ENCODE measurements around the gene REXO4. TPM values are rescaled to one million over a fixed set of nuclear protein-coding genes. Genes with fewer than 3 reads are reported as not detected.

REXO4 gene
- total RNA-seq, 1 donor from 2014 or later, result 24.4 TPM

DNA sequence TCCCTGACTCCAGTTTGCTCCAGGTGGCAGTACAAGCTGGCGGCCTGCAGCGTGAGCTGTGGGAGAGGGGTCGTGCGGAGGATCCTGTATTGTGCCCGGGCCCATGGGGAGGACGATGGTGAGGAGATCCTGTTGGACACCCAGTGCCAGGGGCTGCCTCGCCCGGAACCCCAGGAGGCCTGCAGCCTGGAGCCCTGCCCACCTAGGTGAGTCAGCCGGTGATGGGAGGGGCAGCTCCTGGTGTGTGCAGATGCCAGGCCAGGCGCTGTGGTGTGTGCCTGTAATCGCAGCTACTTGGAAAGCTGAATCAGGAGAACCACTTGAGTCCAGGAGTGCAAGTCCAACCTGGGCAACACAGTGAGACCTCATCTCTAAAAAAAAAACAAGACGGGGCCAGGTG lies 31.9 kb upstream of the REXO4 start:
- no peak for DNase-seq (ENCODE audit: low read depth)

GRCh38 chr9:133448487-133448972 lies 30.7 kb upstream of the REXO4 start:
- TF ChIP-seq CTCF (conservative IDR thresholded peaks at IDR 0.05; ENCODE audit: low read depth, low read length), result no peak
- DNase-seq (ENCODE audit: low read depth), result no peak
- H3K4me3 ChIP-seq (ENCODE audit: low read depth, low read length), result no peak overlapping the region

More for the DNA sequence above, 31.9 kb upstream of the REXO4 start:
- TF ChIP-seq CTCF (conservative IDR thresholded peaks at IDR 0.05; ENCODE audit: low read depth, low read length), result no peak
- no peak overlapping the region for H3K4me3 ChIP-seq (ENCODE audit: low read depth, low read length)

- DNase-seq (ENCODE audit: low read depth), result no peak
- no peak for TF ChIP-seq CTCF (conservative IDR thresholded peaks at IDR 0.05; ENCODE audit: low read depth, low read length)
- no peak overlapping the region for H3K4me3 ChIP-seq (ENCODE audit: low read depth, low read length)
Measured at GRCh38 chr9:133445293-133445969, 27.6 kb upstream of the REXO4 start.

DNA sequence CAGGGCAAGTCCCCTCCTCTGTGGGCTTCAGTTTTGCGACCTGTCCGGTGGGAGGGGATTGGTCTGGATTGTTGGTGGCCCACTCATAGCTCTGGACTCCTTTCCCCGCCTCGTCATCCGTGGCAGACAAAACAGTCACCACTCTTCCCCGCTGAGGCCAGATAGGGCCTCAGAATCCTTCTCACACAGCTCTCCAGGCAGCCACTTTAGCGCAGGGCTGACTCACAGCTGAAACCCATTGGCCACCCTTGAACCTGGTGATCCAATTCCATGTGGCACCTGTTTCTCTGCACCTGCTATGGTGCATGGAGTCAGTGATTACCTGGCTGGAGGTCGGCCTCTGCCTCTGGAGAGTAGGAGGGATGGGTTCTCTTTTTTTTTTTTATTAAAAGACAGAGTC lies 26.2 kb upstream of the REXO4 start:
- TF ChIP-seq CTCF (conservative IDR thresholded peaks at IDR 0.05; ENCODE audit: low read depth, low read length), result no peak
- no peak overlapping the region for H3K4me3 ChIP-seq (ENCODE audit: low read depth, low read length)
- no peak for DNase-seq (ENCODE audit: low read depth)

- H3K4me3 ChIP-seq (ENCODE audit: low read depth, low read length), result no peak overlapping the region
- no peak for TF ChIP-seq CTCF (conservative IDR thresholded peaks at IDR 0.05; ENCODE audit: low read depth, low read length)
- DNase-seq (ENCODE audit: low read depth), result no peak
Measured at GRCh38 chr9:133443248-133443647, 25.4 kb upstream of the REXO4 start.

DNA sequence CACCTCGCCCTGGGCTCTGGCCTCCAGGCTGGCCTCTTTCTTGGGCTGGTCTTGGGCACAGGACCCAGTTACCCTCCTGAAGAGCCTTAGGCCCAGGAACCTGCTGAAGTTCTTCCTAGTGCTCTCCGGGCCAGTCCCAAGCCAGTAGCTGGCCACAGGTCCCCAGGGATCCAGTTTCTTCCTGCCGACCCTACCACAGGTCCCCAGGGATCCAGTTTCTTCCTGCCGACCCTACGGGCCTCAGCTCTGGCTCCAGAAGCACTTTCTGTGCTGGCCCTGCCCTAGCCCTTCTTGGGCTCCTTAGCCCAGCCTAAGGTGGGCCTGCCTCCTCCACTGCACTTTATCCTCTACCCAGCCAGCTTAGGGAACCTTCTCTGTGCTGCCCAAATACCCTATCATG lies 23.8 kb upstream of the REXO4 start:
- no peak overlapping the region for H3K4me3 ChIP-seq (ENCODE audit: low read depth, low read length)
- no peak for TF ChIP-seq CTCF (conservative IDR thresholded peaks at IDR 0.05; ENCODE audit: low read depth, low read length)
- no peak for DNase-seq (ENCODE audit: low read depth)

- no peak for TF ChIP-seq CTCF (conservative IDR thresholded peaks at IDR 0.05; ENCODE audit: low read depth, low read length)
- DNase-seq (ENCODE audit: low read depth), result no peak
- no peak overlapping the region for H3K4me3 ChIP-seq (ENCODE audit: low read depth, low read length)
Measured at GRCh38 chr9:133440874-133441273, 23.1 kb upstream of the REXO4 start.
